Endothelial cell of umbilical vein (primary cell): ENCODE measurements around the gene TPH1. TPM values are rescaled to one million over a fixed set of nuclear protein-coding genes. Genes with fewer than 3 reads are reported as not detected.

Experiments
- BruUV-seq: library from RNA; stranded (reverse); fragments of 400-500 nt; replicated peaks from 2 replicates; lab custom pipeline; 2021; lab: Mats Ljungman, UMichigan
- CTCF ChIA-PET: fragments of 300-600, 350-600 bp; sonication (Branson Sonifier 250); formaldehyde crosslinking; loops from one replicate; lab custom pipeline; 2021; ENCODE audit warnings: antibody characterized with exemption, inconsistent platforms; lab: Charles Lee
- POLR2A ChIA-PET: fragments of 300-600, 350-600 bp; sonication (Branson Sonifier 250); formaldehyde crosslinking; loops from one replicate; lab custom pipeline; 2021; ENCODE audit warnings: antibody characterized with exemption, inconsistent platforms; lab: Charles Lee
- DNase-seq: peaks from one replicate; pipeline ENCODE4 v3.0.0-alpha.2; 2011; ENCODE audit warnings: low read depth, low spot score
- FAIRE-seq: peaks from 2 replicates; lab custom pipeline; 2011; peaks lifted over from hg19 to GRCh38; lab: Jason Lieb, UNC
- H2AFZ ChIP-seq: 2 replicates; pipeline ENCODE4 v1.6.0; 2012; ENCODE audit warnings: low read depth, low read length, control low read depth, inconsistent platforms
- H3K27ac ChIP-seq: 2 replicates; pipeline ENCODE4 v1.5.1; 2011; ENCODE audit warnings: low read depth, mild to moderate bottlenecking, control low read depth, low read length, moderate library complexity; ENCODE audit not compliant: insufficient read depth
- H3K27me3 ChIP-seq, 2 experiments: 2 replicates each; pipeline versions ENCODE4 v1.6.0 to v1.6.1; 2011; ENCODE audit warnings: low read length in 2 of 2, mixed read lengths in 1 of 2; ENCODE audit not compliant: control insufficient read depth in 2 of 2, insufficient read depth in 2 of 2
- H3K36me3 ChIP-seq, 2 experiments: 2 replicates in 1 of 2; 3 replicates in 1 of 2; pipeline ENCODE4 v1.5.1; 2011; ENCODE audit warnings: low read length in 2 of 2, mild to moderate bottlenecking in 1 of 2, moderate library complexity in 1 of 2; ENCODE audit not compliant: control insufficient read depth in 2 of 2, insufficient read depth in 2 of 2; ENCODE audit errors: extremely low read depth in 1 of 2
- H3K4me1 ChIP-seq: 3 replicates; pipeline ENCODE4 v1.5.1; 2011; ENCODE audit warnings: mild to moderate bottlenecking, low read length; ENCODE audit not compliant: control insufficient read depth, insufficient read depth; ENCODE audit errors: extremely low read depth
- H3K4me2 ChIP-seq: 2 replicates; pipeline ENCODE4 v1.6.1; 2011; ENCODE audit warnings: low read length, control low read depth, mixed read lengths; ENCODE audit not compliant: insufficient read depth
- H3K4me3 ChIP-seq, 3 experiments: fragments of 200-600 bp in 1 of 3; sonication (generic), shearing (Covaris generic) in 1 of 3; replicated peaks in 1 of 3; 2 replicates each; pipeline ENCODE4 v1.5.1; 2011 to 2016; ENCODE audit warnings: control low read depth in 3 of 3, low read length in 3 of 3, mild to moderate bottlenecking in 2 of 3, inconsistent platforms in 1 of 3, low read depth in 1 of 3, moderate library complexity in 1 of 3; ENCODE audit not compliant: insufficient read depth in 1 of 3
- H3K79me2 ChIP-seq: 2 replicates; pipeline ENCODE4 v1.6.0; 2012; ENCODE audit warnings: low read length, inconsistent platforms; ENCODE audit not compliant: control insufficient read depth, insufficient read depth
- H3K9ac ChIP-seq: replicated peaks from 2 replicates; pipeline ENCODE3; 2011; ENCODE audit warnings: low read length, control low read depth; ENCODE audit not compliant: insufficient read depth; ENCODE audit errors: extremely low read depth
- H3K9me1 ChIP-seq: replicated peaks from 3 replicates; pipeline ENCODE4 v1.6.0; 2011; ENCODE audit warnings: mild to moderate bottlenecking, low read length; ENCODE audit not compliant: control insufficient read depth, insufficient read depth; ENCODE audit errors: extremely low read depth
- H3K9me3 ChIP-seq: replicated peaks from 2 replicates; pipeline ENCODE4 v1.5.1; 2012; ENCODE audit warnings: low read length, inconsistent platforms; ENCODE audit not compliant: control insufficient read depth, insufficient read depth
- H4K20me1 ChIP-seq: replicated peaks from 2 replicates; pipeline ENCODE3; 2011; ENCODE audit warnings: mild to moderate bottlenecking, low read length; ENCODE audit not compliant: control insufficient read depth, insufficient read depth; ENCODE audit errors: extremely low read depth
- CTCF ChIP-seq, 2 donors: IDR thresholded peaks; 1 replicate in 1 of 2; 2 replicates in 1 of 2; pipeline ENCODE4 v1.5.1; 2011; ENCODE audit warnings: low read length in 2 of 2, mild to moderate bottlenecking in 2 of 2, moderate library complexity in 2 of 2, control low read depth in 1 of 2, inconsistent platforms in 1 of 2, low read depth in 1 of 2; ENCODE audit not compliant: insufficient read depth in 1 of 2; ENCODE audit errors: extremely low read depth in 1 of 2
- EZH2 ChIP-seq: IDR thresholded peaks from 2 replicates; pipeline ENCODE4 v1.6.1; 2012; ENCODE audit warnings: borderline replicate concordance, low read depth, mild to moderate bottlenecking, moderate library complexity, low read length, inconsistent platforms; ENCODE audit not compliant: severe bottlenecking
- JUN ChIP-seq: IDR thresholded peaks from 2 replicates; pipeline ENCODE4 v1.6.1; 2011; ENCODE audit warnings: borderline replicate concordance, low read depth; ENCODE audit not compliant: insufficient read length, insufficient read depth
- MAX ChIP-seq: IDR thresholded peaks from 2 replicates; pipeline ENCODE4 v1.6.1; 2011; ENCODE audit not compliant: insufficient read depth, insufficient read length
- POLR2AphosphoS5 ChIP-seq: IDR thresholded peaks from 2 replicates; pipeline ENCODE4 v1.6.1; 2012; ENCODE audit warnings: low read depth, mild to moderate bottlenecking, control low read depth, low read length, moderate library complexity; ENCODE audit not compliant: insufficient read depth
- dilution Hi-C: fragments of 300-500 bp; cut with MboI; formaldehyde crosslinking; loops from one replicate; pipeline ENCODE4 v1.15.0; 2019; ENCODE audit warnings: low sequenced_read_pairs; ENCODE audit not compliant: extremely low pct_ligation_motif_present
- intact Hi-C: fragments of 100-400 bp; cut with micrococcal nuclease; formaldehyde crosslinking; loops from one replicate; pipeline ENCODE4 v1.10.0; 2022
- polyA plus RNA-seq, 4 experiments: library from polyadenylated mRNA; depleted of rRNA in 3 of 4; stranded (reverse) in 3 of 4; unstranded in 1 of 4; fragments of >200 nt; gene quantifications; 2 replicates each; pipeline versions ENCODE4 v1.2.1 to v1.2.3, GENCODE V29; 2011 to 2012; ENCODE audit warnings: missing spikeins in 1 of 4
- total RNA-seq: library from RNA; stranded (reverse); gene quantifications from 2 replicates; pipeline ENCODE4 v1.2.3, GENCODE V29; 2021

The TPH1 gene
- total and polyA plus RNA-seq, 2 donors (not counting 3 experiments of a cell fraction or from before 2014, with no cell fraction given): 0.07 TPM

- Histone ChIP-seq H3K36me3 (no peaks in the 10 kb centered on the region), H4K20me1 (no peaks in the 10 kb centered on the region), H3K4me1 (no peaks in the 10 kb centered on the region), H3K27me3 (peaks cover 0 to 3% of the 10 kb centered on the region in 2 experiments), H3K9me3 (no peaks in the 10 kb centered on the region), H3K4me2 (no peak overlapping the region), H3K9me1 (no peaks in the 10 kb centered on the region), H3K9ac (no peak overlapping the region), H3K4me3 (no peak overlapping the region), H3K79me2 (no peaks in the 10 kb centered on the region), H2AFZ (no peak overlapping the region), H3K27ac (no peak overlapping the region)
- BruUV-seq: no TSS peak
- CTCF ChIA-PET: no interaction called here
- dilution Hi-C loops (no loop called here), intact Hi-C loops (no loop called here)
- DNase-seq (no peak), FAIRE-seq (no peak)
- TF ChIP-seq CTCF (IDR thresholded peaks at IDR 0.05; ENCODE audit: extremely low read depth in 1 of 2, insufficient read depth in 1 of 2, low read depth in 1 of 2, low read length in 2 of 2): no peak
- TF ChIP-seq JUN: no peak
- TF ChIP-seq MAX: no peak
- no peak for TF ChIP-seq EZH2
- TF ChIP-seq POLR2AphosphoS5: no peak
- POLR2A ChIA-PET: no interaction called here
Measured at GRCh38 chr11:18056561-18057181, 10.6 kb upstream of the TPH1 start.
